ENCODE results near the gene GCK. TPM values are rescaled to one million over a fixed set of nuclear protein-coding genes. Genes with fewer than 3 reads are reported as not detected.

GCK gene
- total and polyA plus RNA-seq, 2 of the 13 experiments (the other 11 are each of a cell fraction or from before 2014, with no cell fraction given) = not detected

DNA sequence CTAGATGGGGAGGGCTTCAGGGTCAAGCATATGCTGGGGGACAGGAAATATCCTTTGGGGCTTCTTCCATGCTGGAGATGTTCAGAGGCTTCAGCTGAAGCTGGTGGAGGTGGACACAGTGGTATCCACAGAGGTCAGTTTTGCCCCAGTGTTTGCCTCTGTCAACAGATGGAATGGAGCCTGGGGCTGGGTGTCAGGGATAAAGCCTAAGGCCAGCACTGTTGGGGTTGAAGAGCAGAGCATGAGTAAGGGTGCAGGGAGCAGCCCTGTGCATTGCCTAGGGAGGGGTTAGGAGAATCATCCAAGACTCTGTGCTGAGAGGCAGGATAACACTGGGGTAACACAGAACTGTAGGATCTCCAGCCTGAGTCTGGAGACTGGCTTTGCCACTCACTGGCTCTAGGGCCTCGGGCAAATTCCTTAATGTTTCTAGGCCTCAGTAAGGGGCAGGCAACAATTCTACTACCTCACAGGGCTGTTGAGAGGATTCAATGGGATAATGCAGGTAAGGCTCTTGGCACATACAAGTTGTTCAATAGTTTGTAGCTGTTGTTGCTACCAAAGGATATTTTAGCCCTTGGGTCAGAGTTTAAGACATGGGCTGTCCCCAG is 26.3 kb downstream of the GCK start (continued):
- TF ChIP-seq HNF1A (IDR thresholded peaks at IDR 0.05; ENCODE audit: low read depth) (no peak), HNF1A (CRISPR knock-in tag; IDR thresholded peaks at IDR 0.05; ENCODE audit: borderline replicate concordance) (no peak)

- no peaks in the 10 kb centered on the region for H3K36me3 ChIP-seq (replicated peaks in 1 of 2; ENCODE audit: control insufficient read depth in 1 of 2, insufficient read depth in 2 of 2, low read length in 2 of 2)
- no peak overlapping the region for H3K27ac ChIP-seq (ENCODE audit: extremely low read length, insufficient read depth, low read length)
- in situ Hi-C loops (cut with HindIII; ENCODE audit: extremely low pct_ligation_motif_present, low pct_unique_long_range_greater_than_20kb) (no loop called here), intact Hi-C loops (cut with micrococcal nuclease; ENCODE audit: unreplicated experiment) (no loop called here)
- POLR2A ChIA-PET = no interaction called here
- ATAC-seq (no peak), FAIRE-seq (no peak), DNase-seq (ENCODE audit: low spot score) (no peak)
- no peak overlapping the region for H2AFZ ChIP-seq (ENCODE audit: low read length)
- H4K20me1 ChIP-seq (ENCODE audit: insufficient read depth, low read length) = no peaks in the 10 kb centered on the region
- H3K27me3 ChIP-seq (ENCODE audit: control insufficient read depth in 1 of 2, insufficient read depth in 2 of 2, low read length in 2 of 2) = no peaks in the 10 kb centered on the region; a peak in 2 of 5 replicates
- no peaks in the 10 kb centered on the region for H3K4me1 ChIP-seq (ENCODE audit: insufficient read depth, low read length)
- no peaks in the 10 kb centered on the region for H3K79me2 ChIP-seq (ENCODE audit: insufficient read depth, low read length)
- no peak overlapping the region for H3K4me3 ChIP-seq (replicated peaks in 1 of 3; ENCODE audit: insufficient read depth in 1 of 3, low read depth in 2 of 3, low read length in 3 of 3)
- BruUV-seq (replicated peaks) = no TSS peak
- 29% methylated on average over 3 of the region's 4 CpGs for WGBS (ENCODE audit: low lambda C conversion rate)
- no peak overlapping the region for H3K9ac ChIP-seq (ENCODE audit: insufficient read depth, low read depth, low read length)
- CTCF ChIA-PET (ENCODE audit: low intra/inter-chr PET ratio, low total read pairs) = no interaction called here
- H3K9me3 ChIP-seq (ENCODE audit: low read length) = no peaks in the 10 kb centered on the region
- H3K4me2 ChIP-seq (ENCODE audit: low read depth, low read length) = no peak overlapping the region
- TF ChIP-seq ZMYM2 (CRISPR knock-in tag; IDR thresholded peaks at IDR 0.05) (no peak), NR2F6 (IDR thresholded peaks at IDR 0.05) (0 out of 2 replicates have a peak, but pooled peaks have one; percentile 16), NR2F6 (CRISPR knock-in tag; IDR thresholded peaks at IDR 0.05) (no peak), SP4 (CRISPR knock-in tag; IDR thresholded peaks at IDR 0.05) (no peak), CEBPB (IDR thresholded peaks at IDR 0.05; ENCODE audit: borderline replicate concordance, low read depth, low read length) (peak; percentile 19; the same call in 1 of the 2 replicates), PAWR (CRISPR knock-in tag; IDR thresholded peaks at IDR 0.05; ENCODE audit: borderline replicate concordance) (no peak), NR2C2 (CRISPR knock-in tag; IDR thresholded peaks at IDR 0.05; ENCODE audit: borderline replicate concordance) (no peak), ZNF782 (CRISPR knock-in tag; IDR thresholded peaks at IDR 0.05; ENCODE audit: borderline replicate concordance) (no peak), HNRNPL (IDR thresholded peaks at IDR 0.05; ENCODE audit: low read depth, low read length) (0 out of 2 replicates have a peak, but pooled peaks have one; percentile 21)
- TF ChIP-seq, protein P1, sequence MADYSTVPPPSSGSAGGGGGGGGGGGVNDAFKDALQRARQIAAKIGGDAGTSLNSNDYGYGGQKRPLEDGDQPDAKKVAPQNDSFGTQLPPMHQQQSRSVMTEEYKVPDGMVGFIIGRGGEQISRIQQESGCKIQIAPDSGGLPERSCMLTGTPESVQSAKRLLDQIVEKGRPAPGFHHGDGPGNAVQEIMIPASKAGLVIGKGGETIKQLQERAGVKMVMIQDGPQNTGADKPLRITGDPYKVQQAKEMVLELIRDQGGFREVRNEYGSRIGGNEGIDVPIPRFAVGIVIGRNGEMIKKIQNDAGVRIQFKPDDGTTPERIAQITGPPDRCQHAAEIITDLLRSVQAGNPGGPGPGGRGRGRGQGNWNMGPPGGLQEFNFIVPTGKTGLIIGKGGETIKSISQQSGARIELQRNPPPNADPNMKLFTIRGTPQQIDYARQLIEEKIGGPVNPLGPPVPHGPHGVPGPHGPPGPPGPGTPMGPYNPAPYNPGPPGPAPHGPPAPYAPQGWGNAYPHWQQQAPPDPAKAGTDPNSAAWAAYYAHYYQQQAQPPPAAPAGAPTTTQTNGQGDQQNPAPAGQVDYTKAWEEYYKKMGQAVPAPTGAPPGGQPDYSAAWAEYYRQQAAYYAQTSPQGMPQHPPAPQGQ (CRISPR knock-in tag; IDR thresholded peaks at IDR 0.05; ENCODE audit: borderline replicate concordance) = no peak
- TF ChIP-seq, protein P2, sequence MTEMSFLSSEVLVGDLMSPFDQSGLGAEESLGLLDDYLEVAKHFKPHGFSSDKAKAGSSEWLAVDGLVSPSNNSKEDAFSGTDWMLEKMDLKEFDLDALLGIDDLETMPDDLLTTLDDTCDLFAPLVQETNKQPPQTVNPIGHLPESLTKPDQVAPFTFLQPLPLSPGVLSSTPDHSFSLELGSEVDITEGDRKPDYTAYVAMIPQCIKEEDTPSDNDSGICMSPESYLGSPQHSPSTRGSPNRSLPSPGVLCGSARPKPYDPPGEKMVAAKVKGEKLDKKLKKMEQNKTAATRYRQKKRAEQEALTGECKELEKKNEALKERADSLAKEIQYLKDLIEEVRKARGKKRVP (CRISPR knock-in tag; IDR thresholded peaks at IDR 0.05) = peak in 1 of 2 experiments; percentile 71; a peak in 2 of 4 replicates
- TF ChIP-seq, protein P3, sequence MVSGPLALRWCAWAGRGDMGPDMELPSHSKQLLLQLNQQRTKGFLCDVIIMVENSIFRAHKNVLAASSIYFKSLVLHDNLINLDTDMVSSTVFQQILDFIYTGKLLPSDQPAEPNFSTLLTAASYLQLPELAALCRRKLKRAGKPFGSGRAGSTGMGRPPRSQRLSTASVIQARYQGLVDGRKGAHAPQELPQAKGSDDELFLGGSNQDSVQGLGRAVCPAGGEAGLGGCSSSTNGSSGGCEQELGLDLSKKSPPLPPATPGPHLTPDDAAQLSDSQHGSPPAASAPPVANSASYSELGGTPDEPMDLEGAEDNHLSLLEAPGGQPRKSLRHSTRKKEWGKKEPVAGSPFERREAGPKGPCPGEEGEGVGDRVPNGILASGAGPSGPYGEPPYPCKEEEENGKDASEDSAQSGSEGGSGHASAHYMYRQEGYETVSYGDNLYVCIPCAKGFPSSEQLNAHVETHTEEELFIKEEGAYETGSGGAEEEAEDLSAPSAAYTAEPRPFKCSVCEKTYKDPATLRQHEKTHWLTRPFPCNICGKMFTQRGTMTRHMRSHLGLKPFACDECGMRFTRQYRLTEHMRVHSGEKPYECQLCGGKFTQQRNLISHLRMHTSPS (CRISPR knock-in tag; IDR thresholded peaks at IDR 0.05; ENCODE audit: low read depth) = peak; percentile 78
Observed at GRCh38 chr7:44162179-44162578, 27.1 kb downstream of the GCK start.

Data from HepG2 (cell line).